SK-N-SH (cell line): ENCODE results near the gene MINDY4. TPM values are rescaled to one million over a fixed set of nuclear protein-coding genes. Genes with fewer than 3 reads are reported as not detected.

Experiments
- CTCF ChIA-PET: fragments of 300-600, 350-600 bp; formaldehyde crosslinking; extraction: SDS; loops from one replicate; lab custom pipeline; 2021; lab: Yijun Ruan, JAX
- POLR2A ChIA-PET: fragments of 350-600 bp; sonication (Branson Sonifier 250); formaldehyde crosslinking; extraction: SDS; loops from one replicate; lab custom pipeline; 2020; ENCODE audit warnings: antibody characterized with exemption, inconsistent platforms; lab: Yijun Ruan, JAX
- DNase-seq: peaks from one replicate; pipeline ENCODE4 v3.0.0; 2012
- H2AFZ ChIP-seq: fragments of 200-600 bp; sonication (generic); 2 replicates; pipeline ENCODE4 v1.8.1; 2016; ENCODE audit warnings: antibody characterized with exemption, mild to moderate bottlenecking, low read depth
- H3F3A ChIP-seq: fragments of 200-600 bp; sonication (generic); replicated peaks from 2 replicates; pipeline ENCODE3; 2016; ENCODE audit warnings: antibody characterized with exemption, mild to moderate bottlenecking; ENCODE audit not compliant: insufficient read depth
- H3K27ac ChIP-seq, 2 experiments: fragments of 200-500 bp in 1 of 2; fragments of 200-600 bp in 1 of 2; sonication (Bioruptor generic) in 1 of 2; sonication (generic), shearing (Covaris generic) in 1 of 2; 2 replicates each; pipeline versions ENCODE4 v1.5.1 to v1.6.1; 2014 to 2016; ENCODE audit warnings: low read depth in 2 of 2, inconsistent platforms in 1 of 2, low read length in 1 of 2, mild to moderate bottlenecking in 1 of 2, mixed read lengths in 1 of 2
- H3K27me3 ChIP-seq: fragments of 200-600 bp; sonication (generic), shearing (Covaris generic); 2 replicates; pipeline ENCODE4 v1.6.1; 2016; ENCODE audit warnings: mixed run types; ENCODE audit not compliant: insufficient read depth
- H3K36me3 ChIP-seq, 2 experiments: fragments of 200-500 bp in 1 of 2; fragments of 200-600 bp in 1 of 2; sonication (Bioruptor generic) in 1 of 2; sonication (generic) in 1 of 2; replicated peaks in 1 of 2; 2 replicates each; pipeline versions ENCODE3 to v1.5.1; 2014 to 2016; ENCODE audit warnings: low read length in 1 of 2, mild to moderate bottlenecking in 1 of 2; ENCODE audit not compliant: insufficient read depth in 2 of 2, control insufficient read depth in 1 of 2
- H3K4me1 ChIP-seq, 2 experiments: fragments of 200-500 bp in 1 of 2; fragments of 200-600 bp in 1 of 2; sonication (Bioruptor generic) in 1 of 2; sonication (generic), shearing (Covaris generic) in 1 of 2; 2 replicates each; pipeline versions ENCODE4 v1.5.1 to v1.6.1; 2014 to 2016; ENCODE audit warnings: low read depth in 1 of 2, low read length in 1 of 2, mixed run types in 1 of 2; ENCODE audit not compliant: insufficient read depth in 2 of 2, control insufficient read depth in 1 of 2
- H3K4me2 ChIP-seq: fragments of 200-600 bp; sonication (generic), shearing (Covaris generic); 2 replicates; pipeline ENCODE4 v1.6.1; 2017; ENCODE audit warnings: mixed run types
- H3K4me3 ChIP-seq, 2 experiments: fragments of 200-500 bp in 1 of 2; fragments of 200-600 bp in 1 of 2; sonication (Bioruptor generic) in 1 of 2; sonication (generic), shearing (Covaris generic) in 1 of 2; 2 replicates each; pipeline versions ENCODE4 v1.5.1 to v1.8.1; 2014 to 2016; ENCODE audit warnings: low read depth in 2 of 2, inconsistent platforms in 1 of 2, low read length in 1 of 2, mild to moderate bottlenecking in 1 of 2, mixed read lengths in 1 of 2, moderate library complexity in 1 of 2
- H3K79me2 ChIP-seq: fragments of 200-600 bp; sonication (generic); 2 replicates; pipeline ENCODE4 v1.8.1; 2017; ENCODE audit warnings: mild to moderate bottlenecking; ENCODE audit not compliant: insufficient read depth
- H3K9ac ChIP-seq: fragments of 200-600 bp; sonication (generic); 2 replicates; pipeline ENCODE4 v1.6.1; 2017; ENCODE audit warnings: mixed run types
- H3K9me2 ChIP-seq: fragments of 200-600 bp; sonication (generic); 2 replicates; pipeline ENCODE4 v1.6.1; 2017; ENCODE audit warnings: mixed run types
- H3K9me3 ChIP-seq: fragments of 200-600 bp; sonication (generic); 2 replicates; pipeline ENCODE4 v1.6.1; 2017; ENCODE audit warnings: mixed run types, mild to moderate bottlenecking, moderate library complexity
- H4K20me1 ChIP-seq: fragments of 200-600 bp; sonication (generic); 2 replicates; pipeline ENCODE4 v1.6.1; 2017; ENCODE audit warnings: mild to moderate bottlenecking, mixed run types; ENCODE audit not compliant: insufficient read depth
- ELF1 ChIP-seq: IDR thresholded peaks from 2 replicates; pipeline ENCODE4 v1.4.0; 2012
- EP300 ChIP-seq, 2 experiments: IDR thresholded peaks; 2 replicates each; pipeline versions ENCODE4 v1.4.0 to v1.6.1; 2012; ENCODE audit warnings: borderline replicate concordance in 1 of 2, low read depth in 1 of 2, low read length in 1 of 2
- EZH2phosphoT487 ChIP-seq: fragments of 200-600 bp; sonication (generic); IDR thresholded peaks from 2 replicates; pipeline ENCODE4 v1.6.1; 2017; ENCODE audit warnings: low read depth, mixed run types, mild to moderate bottlenecking, antibody characterized with exemption, moderate library complexity, borderline replicate concordance
- FOSL2 ChIP-seq: IDR thresholded peaks from 2 replicates; pipeline ENCODE4 v1.4.0; 2012; ENCODE audit warnings: low read depth, mild to moderate bottlenecking, moderate library complexity, borderline replicate concordance
- FOXM1 ChIP-seq: IDR thresholded peaks from 2 replicates; pipeline ENCODE4 v1.4.0; 2012; ENCODE audit warnings: low read depth, mild to moderate bottlenecking
- GABPA ChIP-seq: IDR thresholded peaks from 2 replicates; pipeline ENCODE4 v1.4.0; 2012; ENCODE audit warnings: low read depth, mild to moderate bottlenecking
- GATA2 ChIP-seq: sonication (generic); formaldehyde crosslinking; IDR thresholded peaks from 2 replicates; pipeline ENCODE4 v1.5.0; 2020; ENCODE audit warnings: mild to moderate bottlenecking, missing genetic modification reagents
- NFIC ChIP-seq: IDR thresholded peaks from 2 replicates; pipeline ENCODE4 v1.4.0; 2012; ENCODE audit warnings: borderline replicate concordance
- POLR2AphosphoS5 ChIP-seq: IDR thresholded peaks from 2 replicates; pipeline ENCODE4 v1.6.1; 2012; ENCODE audit warnings: low read depth, low read length
- RCOR1 ChIP-seq: fragments of 150-350 bp; IDR thresholded peaks from 2 replicates; pipeline ENCODE4 v1.6.1; 2017; ENCODE audit warnings: antibody characterized with exemption, low read length
- REST ChIP-seq: IDR thresholded peaks from 2 replicates; pipeline ENCODE4 v1.6.1; 2012; ENCODE audit warnings: mild to moderate bottlenecking, low read depth, low read length, moderate library complexity
- RFX5 ChIP-seq: IDR thresholded peaks from 2 replicates; pipeline ENCODE4 v1.6.1; 2012; ENCODE audit warnings: mild to moderate bottlenecking, improper control_type of control experiment, low read length
- RXRA ChIP-seq: IDR thresholded peaks from 2 replicates; pipeline ENCODE4 v1.4.0; 2012; ENCODE audit warnings: low read depth, mild to moderate bottlenecking, borderline replicate concordance
- SMC3 ChIP-seq: IDR thresholded peaks from 2 replicates; pipeline ENCODE4 v1.6.1; 2012; ENCODE audit warnings: low read depth, low read length, improper control_type of control experiment
- TAF1 ChIP-seq: IDR thresholded peaks from 2 replicates; pipeline ENCODE4 v1.6.1; 2012; ENCODE audit warnings: low read depth, mild to moderate bottlenecking, low read length, moderate library complexity, borderline replicate concordance
- TEAD4 ChIP-seq: IDR thresholded peaks from 2 replicates; pipeline ENCODE4 v1.4.0; 2012; ENCODE audit warnings: mild to moderate bottlenecking, borderline replicate concordance; ENCODE audit not compliant: insufficient read depth
- ZBTB33 ChIP-seq: IDR thresholded peaks from 2 replicates; pipeline ENCODE4 v1.4.0; 2012; ENCODE audit warnings: low read depth, borderline replicate concordance
- WGBS: methylation state at CpG from one replicate; pipeline ENCODE4 v1.1.6; 2017; ENCODE audit warnings: low lambda C conversion rate; 5-methylcytosine and 5-hydroxymethylcytosine counted together
- polyA plus RNA-seq, 3 experiments: library from polyadenylated mRNA; depleted of rRNA; stranded (reverse); fragments of >200 nt; gene quantifications; 2 replicates each; pipeline ENCODE4 v1.2.3, GENCODE V29; 2012

The MINDY4 gene
- polyA plus RNA-seq, 1 of the 3 experiments (the other 2 are of a cell fraction) = 1.8 TPM

- POLR2A ChIA-PET = interaction anchor here (1.0 to 1.3 kb wide), 2 partner anchors 11 to 41 kb away, joined by 4 read pairs; no protein-coding TSS in a partner anchor
- CTCF ChIA-PET = interaction anchor here (6.5 kb wide), 1 partner anchor 41 kb away, joined by 25 read pairs; no protein-coding TSS in a partner anchor
- WGBS = 52% methylated on average over 2 of the region's 2 CpGs
These were observed 126.6 kb downstream of the MINDY4 start for GRCh38 chr7:30897770-30898169.

GRCh38 chr7:30898411-30898810 lies 127.2 kb downstream of the MINDY4 start:
- Histone ChIP-seq H3K9ac (no peak overlapping the region), H4K20me1 (no peaks in the 10 kb centered on the region), H3K27ac (no peak overlapping the region), H3K9me2 (no peaks in the 10 kb centered on the region), H3K9me3 (no peaks in the 10 kb centered on the region)
- ChIA-PET CTCF (interaction anchor here (6.5 kb wide), 1 partner anchor 41 kb away, joined by 25 read pairs; no protein-coding TSS in a partner anchor), POLR2A (interaction anchor here (1.0 to 1.3 kb wide), 3 partner anchors 11 to 40 kb away, joined by 3 to 4 read pairs (median 4); no protein-coding TSS in a partner anchor)
- no peak for TF ChIP-seq GABPA
- no peak for TF ChIP-seq POLR2AphosphoS5
- TF ChIP-seq GATA2 = no peak
- no peak for TF ChIP-seq TAF1
- TF ChIP-seq EP300 (IDR thresholded peaks at IDR 0.05; ENCODE audit: borderline replicate concordance in 1 of 2, low read depth in 1 of 2, low read length in 1 of 2) = no peak
- TF ChIP-seq ZBTB33 = no peak
- TF ChIP-seq, all 33 proteins: peak for 0
- Histone ChIP-seq H3K4me2 (no peak overlapping the region), H3K4me1 (peaks cover 0 to 13% of the 10 kb centered on the region in 2 experiments; a peak in 1 of 4 replicates), H3K36me3 (no peaks in the 10 kb centered on the region), H3F3A (no peaks in the 10 kb centered on the region), H2AFZ (no peak overlapping the region), H3K4me3 (no peak overlapping the region), H3K27me3 (no peaks in the 10 kb centered on the region), H3K79me2 (no peaks in the 10 kb centered on the region)
- no peak for DNase-seq
- 81% methylated on average over 12 of the region's 12 CpGs for WGBS

More at GRCh38 chr7:30897770-30898169, 126.6 kb downstream of the MINDY4 start:
- no peak for DNase-seq
- Histone ChIP-seq H3K27ac (no peak overlapping the region), H3K9ac (no peak overlapping the region), H4K20me1 (no peaks in the 10 kb centered on the region), H3K9me3 (no peaks in the 10 kb centered on the region), H3K4me1 (peaks cover 0 to 13% of the 10 kb centered on the region in 2 experiments; a peak in 1 of 4 replicates), H3K36me3 (no peaks in the 10 kb centered on the region)
- TF ChIP-seq NFIC (no peak), TAF1 (no peak)
- TF ChIP-seq, all 33 proteins: peak for 0
- Histone ChIP-seq H3K9me2 (no peaks in the 10 kb centered on the region), H2AFZ (no peak overlapping the region), H3K27me3 (no peaks in the 10 kb centered on the region), H3K4me3 (no peak overlapping the region), H3F3A (no peaks in the 10 kb centered on the region), H3K79me2 (no peaks in the 10 kb centered on the region), H3K4me2 (no peak overlapping the region)

- DNase-seq = no peak
- no peak overlapping the region for H3K27ac ChIP-seq
- TF ChIP-seq SMC3 (no peak), NFIC (no peak), FOXM1 (no peak), RCOR1 (no peak), REST (no peak), ELF1 (no peak), EZH2phosphoT487 (no peak), TEAD4 (no peak), FOSL2 (no peak), RFX5 (no peak), RXRA (no peak)
These were observed 127.8 kb downstream of the MINDY4 start for GRCh38 chr7:30899066-30899465.

More at GRCh38 chr7:30899066-30899465, 127.8 kb downstream of the MINDY4 start:
- no peak overlapping the region for H3K9ac ChIP-seq
- H3F3A ChIP-seq = no peaks in the 10 kb centered on the region
- no peak overlapping the region for H3K4me2 ChIP-seq
- no peaks in the 10 kb centered on the region for H3K9me2 ChIP-seq
- H3K4me3 ChIP-seq = no peak overlapping the region
- ChIA-PET CTCF (interaction anchor here (0.8 to 6.5 kb wide), 2 partner anchors 12 to 40 kb away, joined by 5 to 25 read pairs; no protein-coding TSS in a partner anchor), POLR2A (interaction anchor here (0.9 to 1.3 kb wide), 2 partner anchors 11 to 28 kb away, joined by 3 read pairs; no protein-coding TSS in a partner anchor)
- no peaks in the 10 kb centered on the region for H3K9me3 ChIP-seq
- H2AFZ ChIP-seq = no peak overlapping the region
- no peaks in the 10 kb centered on the region for H3K36me3 ChIP-seq
- H3K4me1 ChIP-seq = peaks cover 0 to 13% of the 10 kb centered on the region in 2 experiments; a peak in 1 of 4 replicates
- 88% methylated on average over 7 of the region's 7 CpGs for WGBS
- no peaks in the 10 kb centered on the region for H3K27me3 ChIP-seq
- no peaks in the 10 kb centered on the region for H4K20me1 ChIP-seq
- no peaks in the 10 kb centered on the region for H3K79me2 ChIP-seq
